HCT116 (cell line): ENCODE measurements around the gene HIPK2. TPM values are rescaled to one million over a fixed set of nuclear protein-coding genes. Genes with fewer than 3 reads are reported as not detected.

Source experiments
- ATAC-seq: fragments of 200-7000 bp; cut with Tn5 transposase; 2 replicates; pipeline ENCODE4 v1.9.1; 2020; ENCODE audit warnings: mild to moderate bottlenecking, moderate library complexity
- BruUV-seq: library from RNA; stranded (reverse); fragments of 400-500 nt; replicated peaks from 2 replicates; lab custom pipeline; 2021; lab: Mats Ljungman, UMichigan
- CTCF ChIA-PET: fragments of 300-600 bp; sonication (Branson Sonifier 250); formaldehyde crosslinking; loops from one replicate; lab custom pipeline; 2021; ENCODE audit warnings: antibody characterized with exemption; lab: Charles Lee
- POLR2A ChIA-PET: fragments of 300-600, 350-600 bp; sonication (Branson Sonifier 250); formaldehyde crosslinking; loops from one replicate; lab custom pipeline; 2021; ENCODE audit warnings: antibody characterized with exemption; lab: Charles Lee
- RAD21 ChIA-PET, 2 experiments: fragments of 300-600 bp; sonication (Branson Sonifier 250); formaldehyde crosslinking; loops; one replicate each; lab custom pipeline; 2023; ENCODE audit warnings: low total read pairs in 2 of 2; ENCODE audit not compliant: uncharacterized antibody in 2 of 2, unreplicated experiment in 2 of 2, low non-redundant PET in 1 of 2; lab: Charles Lee
- DNase-seq: peaks from one replicate; pipeline ENCODE4 v3.0.0-alpha.2; 2010; ENCODE audit warnings: low read depth, low spot score
- H2AFZ ChIP-seq: fragments of 200-600 bp; shearing (Covaris generic), sonication (generic); 2 replicates; pipeline ENCODE4 v1.6.1; 2017; ENCODE audit warnings: low read depth, mixed run types, mixed read lengths, antibody characterized with exemption, low read length; ENCODE audit not compliant: poor library complexity, severe bottlenecking
- H3K27ac ChIP-seq: 2 replicates; pipeline ENCODE4 v1.5.1; 2012; ENCODE audit warnings: low read depth, low read length
- H3K27me3 ChIP-seq: fragments of 200-600 bp; sonication (generic); 2 replicates; pipeline ENCODE4 v1.6.1; 2016; ENCODE audit warnings: mixed run types, low read length, mixed read lengths; ENCODE audit not compliant: insufficient read depth
- H3K36me3 ChIP-seq, 2 experiments: fragments of 200-500 bp in 1 of 2; fragments of 200-600 bp in 1 of 2; sonication (Bioruptor generic) in 1 of 2; sonication (generic) in 1 of 2; 2 replicates each; pipeline versions ENCODE4 v1.5.1 to v1.6.1; 2014 to 2016; ENCODE audit warnings: low read length in 2 of 2, inconsistent platforms in 1 of 2, mixed read lengths in 1 of 2, mixed run types in 1 of 2; ENCODE audit not compliant: insufficient read depth in 2 of 2, control insufficient read depth in 1 of 2
- H3K4me1 ChIP-seq, 2 experiments: fragments of 200-600 bp in 1 of 2; sonication (generic) in 1 of 2; 2 replicates each; pipeline versions ENCODE4 v1.5.1 to v1.6.1; 2012 to 2017; ENCODE audit warnings: low read length in 2 of 2, inconsistent platforms in 1 of 2, mild to moderate bottlenecking in 1 of 2, mixed read lengths in 1 of 2, mixed run types in 1 of 2, moderate library complexity in 1 of 2; ENCODE audit not compliant: insufficient read depth in 2 of 2, control insufficient read depth in 1 of 2
- H3K4me2 ChIP-seq: fragments of 200-600 bp; sonication (generic); 2 replicates; pipeline ENCODE4 v1.6.1; 2017; ENCODE audit warnings: mixed run types, low read length, mixed read lengths
- H3K4me3 ChIP-seq, 2 experiments: fragments of 200-600 bp in 1 of 2; sonication (generic) in 1 of 2; replicated peaks in 1 of 2; 2 replicates each; pipeline ENCODE4 v1.5.1; 2011 to 2016; ENCODE audit warnings: low read length in 2 of 2, control low read depth in 1 of 2, low read depth in 1 of 2, mild to moderate bottlenecking in 1 of 2, mixed read lengths in 1 of 2, mixed run types in 1 of 2
- H3K79me2 ChIP-seq: fragments of 200-600 bp; sonication (generic); 2 replicates; pipeline ENCODE4 v1.6.1; 2017; ENCODE audit warnings: mild to moderate bottlenecking, mixed run types, low read length, moderate library complexity, mixed read lengths; ENCODE audit not compliant: insufficient read depth
- H3K9ac ChIP-seq: fragments of 200-600 bp; sonication (generic); 2 replicates; pipeline ENCODE4 v1.6.1; 2016; ENCODE audit warnings: low read length, mixed read lengths
- H3K9me2 ChIP-seq: fragments of 200-600 bp; sonication (generic), shearing (Covaris generic); 2 replicates; pipeline ENCODE4 v1.6.1; 2017; ENCODE audit warnings: mixed run types, mild to moderate bottlenecking, moderate library complexity; ENCODE audit not compliant: insufficient read depth
- H3K9me3 ChIP-seq, 2 experiments: fragments of 200-500 bp in 1 of 2; fragments of 200-600 bp in 1 of 2; sonication (Bioruptor generic) in 1 of 2; sonication (generic) in 1 of 2; 2 replicates each; pipeline ENCODE4 v1.6.1; 2014 to 2017; ENCODE audit warnings: low read length in 2 of 2, mixed read lengths in 2 of 2, inconsistent platforms in 1 of 2, low read depth in 1 of 2, mild to moderate bottlenecking in 1 of 2, mixed run types in 1 of 2, moderate library complexity in 1 of 2; ENCODE audit not compliant: control insufficient read depth in 1 of 2, insufficient read depth in 1 of 2
- H4K20me1 ChIP-seq: fragments of 200-600 bp; sonication (generic), shearing (Covaris generic); 2 replicates; pipeline ENCODE4 v1.6.1; 2017; ENCODE audit warnings: mixed run types, mild to moderate bottlenecking, moderate library complexity; ENCODE audit not compliant: insufficient read depth
- ATF3 ChIP-seq: IDR thresholded peaks from 2 replicates; pipeline ENCODE4 v1.6.1; 2012
- CTCF ChIP-seq, 3 experiments: fragments of 200-600 bp in 1 of 3; sonication (generic) in 1 of 3; IDR thresholded peaks in 2 of 3; conservative IDR thresholded peaks in 1 of 3; 2 replicates each; pipeline ENCODE4 v1.5.1; 2012 to 2017; ENCODE audit warnings: low read depth in 2 of 3, low read length in 2 of 3, antibody characterized with exemption in 1 of 3, borderline replicate concordance in 1 of 3, control low read depth in 1 of 3, mild to moderate bottlenecking in 1 of 3, mixed read lengths in 1 of 3, mixed run types in 1 of 3, moderate library complexity in 1 of 3; ENCODE audit not compliant: insufficient read depth in 1 of 3
- ELF1 ChIP-seq: IDR thresholded peaks from 2 replicates; pipeline ENCODE4 v1.6.1; 2012; ENCODE audit warnings: low read depth, borderline replicate concordance
- EZH2 ChIP-seq: fragments of 200-600 bp; sonication (generic); IDR thresholded peaks from 2 replicates; pipeline ENCODE4 v1.6.1; 2017; ENCODE audit warnings: antibody characterized with exemption, mixed run types
- EZH2phosphoT487 ChIP-seq: fragments of 200-600 bp; IDR thresholded peaks from 2 replicates; pipeline ENCODE4 v1.6.1; 2018; ENCODE audit warnings: antibody characterized with exemption, borderline replicate concordance
- FOSL1 ChIP-seq: IDR thresholded peaks from 2 replicates; pipeline ENCODE4 v1.6.1; 2012; ENCODE audit warnings: low read depth
- JUND ChIP-seq: IDR thresholded peaks from 2 replicates; pipeline ENCODE4 v1.6.1; 2012
- YY1 ChIP-seq: IDR thresholded peaks from 2 replicates; pipeline ENCODE4 v1.6.1; 2011; ENCODE audit warnings: low read length, low read depth, moderate library complexity, mild to moderate bottlenecking; ENCODE audit not compliant: insufficient replicate concordance; ENCODE audit errors: extremely low read depth
- intact Hi-C: fragments of 100-400 bp; cut with micrococcal nuclease; formaldehyde crosslinking; loops from 2 replicates; pipeline ENCODE4 v1.10.0; 2022
- total RNA-seq: library from RNA; stranded (reverse); gene quantifications from one replicate; pipeline ENCODE4 v1.2.1, GENCODE V29; 2021; ENCODE audit not compliant: unreplicated experiment

HIPK2 gene
- total RNA-seq, 1 experiment from 2014 or later: 49.5 TPM

DNA sequence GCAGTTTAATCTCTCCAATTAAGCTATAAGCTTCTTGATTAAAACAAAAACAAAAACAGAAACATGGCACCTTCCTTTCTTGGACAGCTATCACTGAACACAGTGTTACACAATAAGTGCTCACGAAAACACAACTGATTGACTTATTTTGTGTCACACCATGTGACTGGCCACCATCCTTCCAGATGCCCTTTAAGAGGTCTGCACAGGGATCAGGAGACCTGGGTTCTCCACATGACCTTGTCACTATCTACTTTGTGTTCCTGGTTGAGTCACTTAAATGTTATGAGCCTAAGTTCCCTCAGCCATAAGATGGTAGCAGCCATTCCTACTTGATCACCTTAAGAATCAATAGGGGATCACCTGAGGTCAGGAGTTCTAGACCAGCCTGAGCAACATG is 120.1 kb downstream of the HIPK2 start:
- Histone ChIP-seq H3K36me3 (no peaks in the 10 kb centered on the region), H3K9me3 (no peaks in the 10 kb centered on the region), H3K27ac (no peak overlapping the region), H2AFZ (no peak overlapping the region), H3K4me3 (no peak overlapping the region), H3K27me3 (no peaks in the 10 kb centered on the region), H3K79me2 (peaks cover 9% of the 10 kb centered on the region; the same call in 1 of the 2 replicates), H3K9ac (no peak overlapping the region), H3K4me2 (no peak overlapping the region), H3K4me1 (peaks cover 11 to 42% of the 10 kb centered on the region in 2 experiments), H3K9me2 (no peaks in the 10 kb centered on the region), H4K20me1 (no peaks in the 10 kb centered on the region)
- TF ChIP-seq JUND: no peak
- TF ChIP-seq ATF3: no peak
- no peak for TF ChIP-seq EZH2
- TF ChIP-seq CTCF (IDR thresholded peaks at IDR 0.05 in 2 of 3, conservative IDR thresholded peaks at IDR 0.05 in 1 of 3; ENCODE audit: borderline replicate concordance in 1 of 3, insufficient read depth in 1 of 3, low read depth in 2 of 3, low read length in 2 of 3): no peak
- ChIA-PET CTCF (no interaction called here), RAD21 (no interaction called here), POLR2A (no interaction called here)
- ATAC-seq (no peak), DNase-seq (no peak)
- intact Hi-C loops: no loop called here
- no TSS peak for BruUV-seq

DNA sequence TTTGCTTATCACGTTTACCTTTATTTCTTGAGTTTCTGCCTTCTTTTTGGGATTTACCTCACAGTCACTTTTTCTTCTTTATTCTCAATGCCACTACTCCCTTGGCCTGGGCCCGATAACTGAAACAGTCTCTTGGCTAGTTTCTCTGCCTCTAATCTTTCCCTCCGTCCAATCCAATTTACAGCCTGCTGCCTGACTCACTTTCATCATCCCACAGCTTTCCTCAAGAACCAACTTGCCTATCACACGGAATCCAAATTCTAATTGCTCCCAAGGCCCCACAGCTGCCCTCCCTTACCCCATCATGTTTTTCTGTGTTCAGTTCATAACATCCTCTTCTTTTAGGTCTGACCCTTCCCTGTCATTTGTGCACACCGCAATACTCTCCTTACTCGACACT is 121.4 kb downstream of the HIPK2 start:
- Histone ChIP-seq H3K79me2 (peaks cover 6% of the 10 kb centered on the region; the same call in 1 of the 2 replicates), H3K9ac (no peak overlapping the region), H4K20me1 (no peaks in the 10 kb centered on the region), H3K4me2 (no peak overlapping the region), H2AFZ (no peak overlapping the region), H3K27me3 (no peaks in the 10 kb centered on the region), H3K4me3 (no peak overlapping the region), H3K4me1 (peaks cover 11 to 50% of the 10 kb centered on the region in 2 experiments), H3K9me3 (no peaks in the 10 kb centered on the region), H3K27ac (no peak overlapping the region), H3K36me3 (no peaks in the 10 kb centered on the region), H3K9me2 (no peaks in the 10 kb centered on the region)
- ATAC-seq (no peak), DNase-seq (no peak)
- intact Hi-C loops: no loop called here
- BruUV-seq: no TSS peak
- ChIA-PET POLR2A (no interaction called here), RAD21 (no interaction called here), CTCF (interaction anchor here (3.1 kb wide), 1 partner anchor 10 kb away, joined by 15 read pairs; no protein-coding TSS in a partner anchor)
- TF ChIP-seq YY1 (no peak), ELF1 (no peak), CTCF (IDR thresholded peaks at IDR 0.05 in 2 of 3, conservative IDR thresholded peaks at IDR 0.05 in 1 of 3; ENCODE audit: borderline replicate concordance in 1 of 3, insufficient read depth in 1 of 3, low read depth in 2 of 3, low read length in 2 of 3) (no peak), EZH2phosphoT487 (no peak), EZH2 (no peak), FOSL1 (no peak)
